ENCODE data around the gene CHN1.

GRCh38 chr2:174829550-174829949, 175.6 kb downstream of the CHN1 start:
- TF ChIP-seq PAX5 (IDR thresholded peaks at IDR 0.05; ENCODE audit: insufficient read depth, low read length, severe bottlenecking) (no peak), POLR2A (IDR thresholded peaks at IDR 0.05; ENCODE audit: low read depth, low read length) (no peak), POLR2AphosphoS5 (IDR thresholded peaks at IDR 0.05; ENCODE audit: low read depth, low read length) (no peak), TAF1 (IDR thresholded peaks at IDR 0.05; ENCODE audit: low read depth, low read length) (no peak), POU2F2 (IDR thresholded peaks at IDR 0.05; ENCODE audit: low read depth, low read length) (no peak), SPI1 (IDR thresholded peaks at IDR 0.05; ENCODE audit: low read depth, low read length) (no peak)

All from GM12891 (cell line).